Measurements from ENCODE around the gene CCDC158.
"Not testable (repeated sequence)": the region's sequence is repeated elsewhere in the genome, so short reads cannot be mapped to it uniquely, and the experiment has no call there.

The CCDC158 gene

GRCh38 chr4:76420762-76421581 is at the start of gene CCDC158:
Gene CCDC158 (minus strand): TSS chr4:76421141. CDS start chr4:76403207, 17,934 bp downstream.
- peak within 1 kb of the TSS; percentile 27 to 48 (median 42) for H3K4me3 ChIP-seq
- H3K27ac ChIP-seq, result peak within 1 kb of the TSS in 4 of 21 experiments; percentile 45 to 74 (median 61)

GRCh38 chr4:76470532-76470931 is 49.6 kb upstream of the CCDC158 start:
- H3K27ac ChIP-seq, result no peak overlapping the region
- H3K4me3 ChIP-seq, result no peak overlapping the region

GRCh38 chr4:76470064-76470463 is 49.1 kb upstream of the CCDC158 start:
- H3K27ac ChIP-seq, result no peak overlapping the region

GRCh38 chr4:76463568-76463967 is 42.6 kb upstream of the CCDC158 start:
- H3K4me3 ChIP-seq, result no peak overlapping the region
- H3K27ac ChIP-seq, result no peak overlapping the region

More at GRCh38 chr4:76470064-76470463, 49.1 kb upstream of the CCDC158 start:
- no peak overlapping the region for H3K4me3 ChIP-seq

- no peak overlapping the region for H3K27ac ChIP-seq
- H3K4me3 ChIP-seq, result no peak overlapping the region
These were observed 38.4 kb upstream of the CCDC158 start for GRCh38 chr4:76459291-76459723.

GRCh38 chr4:76458825-76459224 is 37.9 kb upstream of the CCDC158 start:
- Histone ChIP-seq H3K4me3 (no peak overlapping the region), H3K27ac (no peak overlapping the region)

GRCh38 chr4:76458297-76458696 is 37.4 kb upstream of the CCDC158 start:
- Histone ChIP-seq H3K4me3 (no peak overlapping the region), H3K27ac (no peak overlapping the region)

GRCh38 chr4:76457885-76458284 is 36.9 kb upstream of the CCDC158 start:
- H3K27ac ChIP-seq, result no peak overlapping the region
- no peak overlapping the region for H3K4me3 ChIP-seq

- not testable (repeated sequence) for H3K27ac ChIP-seq, H3K4me3 ChIP-seq
These were observed 33.1 kb upstream of the CCDC158 start for GRCh38 chr4:76454073-76454472.

GRCh38 chr4:76453232-76453631 is 32.3 kb upstream of the CCDC158 start:
- H3K27ac ChIP-seq, result no peak overlapping the region
- H3K4me3 ChIP-seq, result no peak overlapping the region

- Histone ChIP-seq H3K27ac (peak overlapping the region in 1 of 21 experiments; percentile 44), H3K4me3 (no peak overlapping the region)
These were observed 28.9 kb upstream of the CCDC158 start for GRCh38 chr4:76449833-76450232.

- H3K4me3 ChIP-seq, result no peak overlapping the region
These were observed 28.4 kb upstream of the CCDC158 start for GRCh38 chr4:76449362-76449767.

GRCh38 chr4:76448211-76448610 is 27.3 kb upstream of the CCDC158 start:
- Histone ChIP-seq H3K27ac (peak overlapping the region in 1 of 21 experiments; percentile 25), H3K4me3 (no peak overlapping the region)

More at GRCh38 chr4:76449362-76449767, 28.4 kb upstream of the CCDC158 start:
- peak overlapping the region in 1 of 21 experiments; percentile 44 for H3K27ac ChIP-seq

GRCh38 chr4:76447393-76447851 is 26.5 kb upstream of the CCDC158 start:
- H3K4me3 ChIP-seq, result no peak overlapping the region
- peak overlapping the region in 1 of 21 experiments; percentile 7 for H3K27ac ChIP-seq

GRCh38 chr4:76445911-76446310 is 25.0 kb upstream of the CCDC158 start:
- H3K27ac ChIP-seq, result no peak overlapping the region
- no peak overlapping the region for H3K4me3 ChIP-seq

- Histone ChIP-seq H3K27ac (no peak overlapping the region), H3K4me3 (no peak overlapping the region)
These were observed 22.4 kb upstream of the CCDC158 start for GRCh38 chr4:76443376-76443775.

GRCh38 chr4:76442807-76443206 is 21.9 kb upstream of the CCDC158 start:
- Histone ChIP-seq H3K27ac (no peak overlapping the region), H3K4me3 (no peak overlapping the region)

- no peak overlapping the region for H3K27ac ChIP-seq
- no peak overlapping the region for H3K4me3 ChIP-seq
These were observed 20.9 kb upstream of the CCDC158 start for GRCh38 chr4:76441881-76442280.

GRCh38 chr4:76439491-76439890 is 18.6 kb upstream of the CCDC158 start:
- Histone ChIP-seq H3K27ac (no peak overlapping the region), H3K4me3 (no peak overlapping the region)

GRCh38 chr4:76435528-76436319 is 14.8 kb upstream of the CCDC158 start:
- Histone ChIP-seq H3K27ac (peak overlapping the region in 5 of 21 experiments; percentile 6 to 30 (median 22)), H3K4me3 (peak overlapping the region in 1 of 7 experiments; percentile 10)
